MG63 (cell line): ENCODE results near the gene PLEKHM3. TPM values are rescaled to one million over a fixed set of nuclear protein-coding genes. Genes with fewer than 3 reads are reported as not detected.
"Not testable (repeated sequence)": the region's sequence is repeated elsewhere in the genome, so short reads cannot be mapped to it uniquely, and the experiment has no call there.

ENCODE experiments used
- DNase-seq: peaks from one replicate; pipeline ENCODE4 v3.0.0-alpha.2; 2020
- H3K27me3 ChIP-seq: fragments of 250-450 bp; sonication (Bioruptor Pico); 2 replicates; pipeline ENCODE4 v1.5.1; 2020; ENCODE audit warnings: mild to moderate bottlenecking, moderate library complexity
- H3K36me3 ChIP-seq: fragments of 250-450 bp; sonication (Bioruptor Pico); 2 replicates; pipeline ENCODE4 v1.5.1; 2020; ENCODE audit warnings: mild to moderate bottlenecking, moderate library complexity
- H3K4me3 ChIP-seq: fragments of 250-450 bp; sonication (Bioruptor Pico); 2 replicates; pipeline ENCODE4 v1.5.1; 2020; ENCODE audit warnings: mild to moderate bottlenecking, moderate library complexity
- H3K9me3 ChIP-seq: fragments of 250-450 bp; sonication (Bioruptor Pico); 2 replicates; pipeline ENCODE4 v1.5.1; 2020; ENCODE audit warnings: mild to moderate bottlenecking, moderate library complexity
- total RNA-seq: library from RNA; depleted of rRNA; stranded (reverse); fragments of >200 nt; shearing (Covaris generic); gene quantifications from 2 replicates; pipeline ENCODE4 v1.2.3, GENCODE V29; 2014; ENCODE audit warnings: low replicate concordance

The PLEKHM3 gene
- total RNA-seq, 1 experiment from 2014 or later: 6.4 TPM

- Histone ChIP-seq H3K36me3 (no peaks in the 10 kb centered on the region), H3K27me3 (no peaks in the 10 kb centered on the region), H3K4me3 (no peak overlapping the region), H3K9me3 (no peaks in the 10 kb centered on the region)
- DNase-seq: no peak
These were observed 205.2 kb downstream of the PLEKHM3 start for GRCh38 chr2:207819839-207820784.

DNA sequence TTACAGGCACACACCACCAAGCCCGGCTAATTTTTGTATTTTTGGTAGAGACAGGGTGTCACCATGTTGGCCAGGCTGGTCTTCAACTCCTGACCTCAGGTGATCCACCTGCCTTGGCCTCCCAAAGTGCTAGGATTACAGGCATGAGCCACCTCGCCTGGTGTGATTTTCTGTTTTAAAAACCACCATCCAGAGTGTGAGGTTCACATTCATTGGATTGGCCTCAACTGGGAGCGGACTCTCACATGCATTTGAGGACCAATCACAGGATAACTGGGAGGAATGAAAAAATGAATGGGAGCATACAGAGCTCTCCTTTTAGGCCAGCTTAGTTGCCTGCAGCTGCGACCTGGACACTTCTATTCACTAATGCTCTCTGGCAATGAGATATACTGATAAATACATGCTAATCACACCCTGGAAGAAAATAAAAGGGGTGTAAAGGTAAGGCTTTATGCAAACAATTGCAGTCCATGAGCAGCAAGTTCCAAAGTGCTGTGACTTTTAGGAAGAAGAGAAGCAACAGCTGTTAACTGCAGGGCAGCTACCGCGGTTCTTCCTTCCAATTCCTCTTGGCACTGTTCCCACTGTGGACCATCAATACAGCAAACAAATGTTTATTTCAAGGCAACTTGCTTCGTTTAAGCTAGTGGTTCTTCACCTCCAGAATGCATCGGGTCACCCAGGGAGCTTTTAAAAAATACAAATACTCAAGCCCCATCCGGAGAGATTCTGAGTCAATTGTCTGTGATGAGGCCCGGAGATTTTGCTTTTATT lies 206.1 kb downstream of the PLEKHM3 start:
- H3K9me3 ChIP-seq: no peaks in the 10 kb centered on the region
- H3K27me3 ChIP-seq: no peaks in the 10 kb centered on the region
- DNase-seq: no peak
- no peak overlapping the region for H3K4me3 ChIP-seq
- no peaks in the 10 kb centered on the region for H3K36me3 ChIP-seq

DNA sequence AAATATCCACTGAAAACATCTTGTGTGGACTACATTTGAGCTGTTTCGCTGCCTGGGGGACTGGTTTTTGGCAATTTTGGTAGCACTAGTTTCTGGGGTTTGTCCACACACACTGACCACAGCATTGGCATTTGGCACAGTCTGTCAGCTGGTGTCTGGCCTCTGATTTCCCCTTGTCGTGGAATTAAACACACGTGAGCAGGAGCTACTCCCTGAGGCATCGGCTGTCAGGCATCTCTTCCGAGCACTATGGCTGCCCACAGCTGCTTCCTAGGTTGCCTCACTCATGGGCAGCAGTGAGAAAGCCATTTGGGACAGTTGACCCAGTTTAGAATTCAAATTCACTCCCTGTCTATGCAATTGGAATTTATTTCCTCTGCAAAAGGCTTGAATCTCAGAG lies 208.8 kb downstream of the PLEKHM3 start:
- no peak for DNase-seq

DNA sequence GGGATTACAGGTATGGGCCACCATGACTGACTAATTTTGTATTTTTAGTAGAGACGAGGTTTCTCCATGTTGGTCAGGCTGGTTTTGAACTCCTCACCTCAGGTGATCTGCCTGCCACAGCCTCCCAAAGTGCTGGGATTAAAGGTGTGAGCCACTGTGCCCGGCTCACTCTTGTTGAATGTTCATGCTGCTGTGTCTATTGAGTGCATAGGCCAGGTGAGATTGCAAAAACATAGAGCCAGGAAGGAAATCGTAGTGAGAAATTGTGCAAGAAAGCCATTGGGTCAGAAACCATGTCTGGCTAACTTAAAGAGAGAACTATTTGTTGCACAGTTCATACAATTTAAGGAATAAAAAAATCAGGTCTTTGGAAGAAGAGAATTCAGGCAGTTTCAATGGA lies 210.1 kb downstream of the PLEKHM3 start:
- Histone ChIP-seq H3K27me3 (no peaks in the 10 kb centered on the region), H3K36me3 (no peaks in the 10 kb centered on the region), H3K4me3 (no peak overlapping the region), H3K9me3 (no peaks in the 10 kb centered on the region)
- no peak for DNase-seq

More for the DNA sequence above, 208.8 kb downstream of the PLEKHM3 start:
- Histone ChIP-seq H3K4me3 (no peak overlapping the region), H3K9me3 (no peaks in the 10 kb centered on the region), H3K27me3 (no peaks in the 10 kb centered on the region), H3K36me3 (no peaks in the 10 kb centered on the region)

DNA sequence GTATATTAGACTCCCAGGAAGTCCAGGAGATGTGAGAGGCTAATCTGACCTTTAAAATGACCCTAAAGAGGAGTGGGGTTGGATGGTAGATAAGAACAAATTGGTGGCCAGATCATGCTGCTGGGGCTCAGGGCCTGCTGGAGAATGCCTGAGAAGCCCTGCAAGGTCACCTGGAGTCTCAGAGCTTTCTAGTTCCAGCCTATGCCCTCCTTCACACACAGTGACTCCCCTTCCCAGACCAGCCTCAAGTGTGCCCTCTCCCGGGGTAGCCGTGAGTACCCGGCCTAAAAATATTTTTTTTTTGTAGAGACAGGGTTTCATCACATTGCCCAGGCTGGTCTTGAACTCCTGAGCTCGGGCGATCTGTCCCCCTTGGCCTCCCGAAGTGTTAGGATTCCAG lies 211.4 kb downstream of the PLEKHM3 start:
- Histone ChIP-seq H3K36me3 (no peaks in the 10 kb centered on the region), H3K9me3 (no peaks in the 10 kb centered on the region), H3K4me3 (no peak overlapping the region), H3K27me3 (no peaks in the 10 kb centered on the region)
- no peak for DNase-seq

DNA sequence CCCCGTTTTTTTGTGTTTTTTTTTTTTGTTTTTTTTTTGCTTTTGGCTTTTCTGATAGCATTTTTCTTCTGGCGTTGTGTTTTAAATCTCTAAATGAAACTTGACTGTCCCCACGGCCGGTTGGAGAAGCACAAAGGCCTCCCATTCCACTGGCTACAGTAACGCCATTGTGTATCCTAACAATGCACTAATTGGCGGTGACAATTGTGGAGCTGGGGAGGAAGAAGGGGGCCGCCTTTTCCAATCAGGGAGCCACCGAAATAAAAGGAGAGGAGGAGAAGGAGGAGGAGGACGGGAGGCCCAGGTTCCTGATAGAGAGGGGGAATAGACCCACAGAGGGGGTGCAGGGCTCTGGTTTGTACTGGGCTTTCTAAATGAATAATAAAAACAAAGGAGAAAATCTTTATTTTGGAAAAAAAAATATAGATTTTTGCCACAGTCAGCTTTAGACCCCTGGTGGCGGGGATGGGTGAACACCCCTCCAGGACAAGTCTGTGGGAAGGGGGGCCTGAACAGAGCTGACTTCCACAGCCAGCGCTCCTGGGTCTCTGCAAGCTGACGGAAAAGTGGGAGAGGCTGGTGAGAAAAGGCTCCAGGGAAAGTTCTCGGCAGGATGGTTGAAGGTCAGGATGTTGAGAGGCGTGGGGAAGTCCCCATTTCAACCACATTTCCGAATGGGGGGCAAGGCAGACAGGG lies 212.0 kb downstream of the PLEKHM3 start:
- DNase-seq: no peak
- Histone ChIP-seq H3K4me3 (no peak overlapping the region), H3K36me3 (no peaks in the 10 kb centered on the region), H3K27me3 (no peaks in the 10 kb centered on the region), H3K9me3 (no peaks in the 10 kb centered on the region)

DNA sequence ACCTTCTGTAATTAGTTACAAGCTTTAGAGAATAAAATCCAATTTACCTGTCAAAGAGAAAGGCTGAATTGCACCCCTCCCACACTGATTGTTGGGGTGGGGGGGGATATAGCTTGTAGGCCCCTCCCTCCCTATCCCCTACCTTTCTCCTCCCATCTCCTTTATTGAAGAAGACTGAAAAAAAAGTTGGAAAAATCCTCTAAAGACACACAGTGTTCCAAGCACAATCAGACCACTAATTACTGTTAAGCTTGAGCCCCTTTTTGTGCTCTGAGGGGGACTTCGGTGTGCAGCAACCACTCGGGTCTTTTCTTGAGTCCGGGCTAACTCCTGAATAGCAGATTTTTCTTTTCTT lies 212.6 kb downstream of the PLEKHM3 start:
- Histone ChIP-seq H3K9me3 (no peaks in the 10 kb centered on the region), H3K36me3 (no peaks in the 10 kb centered on the region), H3K4me3 (no peak overlapping the region), H3K27me3 (no peaks in the 10 kb centered on the region)
- DNase-seq: no peak

DNA sequence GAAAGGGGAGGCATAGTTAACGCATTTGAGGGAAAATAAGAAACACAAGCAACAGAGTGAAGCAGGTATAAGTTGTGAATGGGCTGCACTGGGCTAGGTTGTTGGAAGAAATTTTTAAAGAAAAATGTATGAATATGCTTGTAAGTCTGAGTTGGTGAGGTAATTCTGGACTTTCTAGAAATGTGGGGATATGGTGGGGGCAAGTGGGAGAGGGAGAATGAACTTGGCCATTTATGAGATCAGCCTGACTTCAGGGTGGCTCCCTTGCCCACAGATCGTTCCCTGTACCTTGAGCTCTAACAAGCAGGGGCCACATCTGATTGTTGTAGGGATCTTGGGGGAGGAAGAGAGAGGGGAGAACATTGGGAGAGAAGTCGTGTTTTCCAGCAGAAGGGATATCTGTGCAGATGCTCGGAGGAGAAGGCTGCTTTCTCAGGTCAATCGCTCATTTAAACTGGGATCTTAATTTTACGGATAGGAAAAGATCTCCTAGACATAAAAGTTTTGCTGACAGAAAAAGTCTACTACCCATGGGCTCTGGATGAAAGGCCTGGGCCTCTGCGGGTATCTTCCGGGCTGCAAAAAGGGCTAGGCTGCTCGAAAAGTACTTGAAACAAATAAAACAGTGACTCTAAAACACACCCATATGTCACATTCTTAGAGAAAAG lies 213.1 kb downstream of the PLEKHM3 start:
- H3K9me3 ChIP-seq: no peaks in the 10 kb centered on the region
- H3K36me3 ChIP-seq: no peaks in the 10 kb centered on the region
- no peaks in the 10 kb centered on the region for H3K27me3 ChIP-seq
- DNase-seq: no peak
- H3K4me3 ChIP-seq: no peak overlapping the region

DNA sequence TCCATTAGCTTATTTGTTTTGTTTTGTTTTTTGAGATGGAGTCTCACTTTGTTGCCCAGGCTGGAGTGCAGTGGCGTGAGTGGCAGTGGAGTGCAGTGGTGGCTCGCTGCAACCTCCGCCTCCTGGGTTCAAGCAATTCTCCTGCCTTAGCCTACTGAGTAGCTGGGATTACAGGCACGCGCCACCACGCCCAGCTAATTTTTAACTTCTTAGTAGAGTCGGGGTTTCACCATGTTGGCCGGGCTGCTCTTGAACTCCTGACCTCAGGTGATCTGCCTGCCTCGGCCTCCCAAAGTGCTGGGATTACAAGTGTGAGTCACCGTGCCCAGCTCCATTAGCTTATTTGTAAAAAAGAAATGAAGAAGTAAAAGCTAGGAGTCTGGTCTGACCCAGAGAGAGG lies 213.7 kb downstream of the PLEKHM3 start:
- H3K27me3 ChIP-seq, H3K9me3 ChIP-seq, H3K36me3 ChIP-seq, DNase-seq, H3K4me3 ChIP-seq: not testable (repeated sequence)

- no peaks in the 10 kb centered on the region for H3K36me3 ChIP-seq
- H3K9me3 ChIP-seq: no peaks in the 10 kb centered on the region
- no peaks in the 10 kb centered on the region for H3K27me3 ChIP-seq
- no peak overlapping the region for H3K4me3 ChIP-seq
- no peak for DNase-seq
These were observed 215.0 kb downstream of the PLEKHM3 start for GRCh38 chr2:207810200-207810788.

- DNase-seq: no peak
- no peaks in the 10 kb centered on the region for H3K36me3 ChIP-seq
- H3K4me3 ChIP-seq: no peak overlapping the region
- no peaks in the 10 kb centered on the region for H3K9me3 ChIP-seq
- H3K27me3 ChIP-seq: no peaks in the 10 kb centered on the region
These were observed 217.2 kb downstream of the PLEKHM3 start for GRCh38 chr2:207808119-207808518.

DNA sequence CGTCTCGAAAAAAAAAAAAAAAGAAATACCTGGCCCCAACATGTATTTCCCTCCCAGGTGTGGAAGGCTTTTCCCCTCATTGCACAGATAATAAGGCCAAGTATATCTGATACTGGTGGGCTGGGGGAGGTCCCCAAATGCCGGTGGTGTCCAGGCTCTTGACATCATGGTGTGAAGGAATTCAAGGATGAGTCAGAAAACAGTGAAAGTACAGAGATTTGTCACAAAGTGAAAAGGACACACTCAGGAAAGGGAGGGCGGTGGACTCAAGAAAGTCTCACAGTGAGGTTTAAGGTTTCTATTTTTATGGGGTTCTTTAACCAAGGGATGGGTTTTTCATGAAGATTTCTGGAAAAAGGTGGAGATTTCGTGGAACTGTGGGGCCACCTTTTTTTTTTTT lies 217.8 kb downstream of the PLEKHM3 start:
- Histone ChIP-seq H3K9me3 (no peaks in the 10 kb centered on the region), H3K4me3 (no peak overlapping the region), H3K36me3 (no peaks in the 10 kb centered on the region), H3K27me3 (no peaks in the 10 kb centered on the region)
- DNase-seq: no peak

- H3K36me3 ChIP-seq: no peaks in the 10 kb centered on the region
- no peak overlapping the region for H3K4me3 ChIP-seq
- peak; percentile 7 for DNase-seq
- H3K27me3 ChIP-seq: no peaks in the 10 kb centered on the region
- no peaks in the 10 kb centered on the region for H3K9me3 ChIP-seq
These were observed 219.6 kb downstream of the PLEKHM3 start for GRCh38 chr2:207805566-207806226.

DNA sequence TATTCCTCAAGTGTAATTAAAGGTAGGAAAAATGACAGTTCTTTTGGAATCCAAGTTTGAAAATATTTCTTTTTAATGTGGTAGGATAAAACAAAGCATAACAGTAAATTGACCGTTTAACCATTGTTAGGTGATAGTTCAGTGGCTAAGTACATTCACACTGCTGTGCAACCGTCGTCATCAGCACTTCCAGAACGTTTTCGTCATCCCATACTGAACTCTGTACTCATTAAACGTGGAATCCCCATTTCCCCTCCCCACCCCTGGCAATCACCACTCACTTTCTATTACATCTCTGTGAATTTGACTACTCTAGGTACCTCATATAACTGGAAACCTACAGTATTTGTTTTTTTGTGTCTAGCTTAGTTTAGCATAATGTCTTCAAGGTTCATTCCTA lies 222.7 kb downstream of the PLEKHM3 start:
- DNase-seq: no peak
- no peaks in the 10 kb centered on the region for H3K9me3 ChIP-seq
- H3K4me3 ChIP-seq: no peak overlapping the region
- no peaks in the 10 kb centered on the region for H3K27me3 ChIP-seq
- H3K36me3 ChIP-seq: no peaks in the 10 kb centered on the region

- no peaks in the 10 kb centered on the region for H3K36me3 ChIP-seq
- H3K27me3 ChIP-seq: no peaks in the 10 kb centered on the region
- no peak overlapping the region for H3K4me3 ChIP-seq
- no peaks in the 10 kb centered on the region for H3K9me3 ChIP-seq
- no peak for DNase-seq
These were observed 224.1 kb downstream of the PLEKHM3 start for GRCh38 chr2:207801259-207801658.
